ENCODE data around the gene APOC3.
"Not testable (repeated sequence)": the region's sequence is repeated elsewhere in the genome, so short reads cannot be mapped to it uniquely, and the experiment has no call there.

Gene APOC3

DNA sequence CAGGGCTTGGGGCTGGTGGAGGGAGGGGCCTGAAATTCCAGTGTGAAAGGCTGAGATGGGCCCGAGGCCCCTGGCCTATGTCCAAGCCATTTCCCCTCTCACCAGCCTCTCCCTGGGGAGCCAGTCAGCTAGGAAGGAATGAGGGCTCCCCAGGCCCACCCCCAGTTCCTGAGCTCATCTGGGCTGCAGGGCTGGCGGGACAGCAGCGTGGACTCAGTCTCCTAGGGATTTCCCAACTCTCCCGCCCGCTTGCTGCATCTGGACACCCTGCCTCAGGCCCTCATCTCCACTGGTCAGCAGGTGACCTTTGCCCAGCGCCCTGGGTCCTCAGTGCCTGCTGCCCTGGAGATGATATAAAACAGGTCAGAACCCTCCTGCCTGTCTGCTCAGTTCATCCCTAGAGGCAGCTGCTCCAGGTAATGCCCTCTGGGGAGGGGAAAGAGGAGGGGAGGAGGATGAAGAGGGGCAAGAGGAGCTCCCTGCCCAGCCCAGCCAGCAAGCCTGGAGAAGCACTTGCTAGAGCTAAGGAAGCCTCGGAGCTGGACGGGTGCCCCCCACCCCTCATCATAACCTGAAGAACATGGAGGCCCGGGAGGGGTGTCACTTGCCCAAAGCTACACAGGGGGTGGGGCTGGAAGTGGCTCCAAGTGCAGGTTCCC is at the start of gene APOC3:
TSS of gene APOC3 (plus strand) at position 383 of the 659 bp plus-strand sequence. CDS start 676 bp downstream, outside the sequence.
- DNase-seq (ENCODE audit: low spot score), result no peak

DNA sequence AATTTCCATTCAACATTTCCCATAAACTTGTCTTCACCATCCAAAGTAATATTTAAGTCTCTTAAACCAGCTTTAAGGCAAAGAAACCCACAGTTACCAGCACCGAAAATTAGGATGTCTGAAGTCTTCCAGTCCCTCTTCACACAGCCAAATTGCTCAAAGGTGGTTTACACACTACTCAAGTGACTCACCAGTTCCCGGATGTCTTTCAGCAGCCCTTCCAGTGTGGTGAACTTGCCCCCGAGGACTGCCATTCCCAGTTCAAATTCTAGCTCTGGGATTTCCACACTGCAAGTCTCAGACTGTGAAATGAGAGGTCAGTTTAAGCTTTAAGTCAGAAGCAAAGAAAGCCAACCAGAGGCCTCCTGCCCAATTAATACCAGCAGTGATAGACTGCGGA is 47.0 kb upstream of the APOC3 start:
- no peak for DNase-seq (ENCODE audit: low spot score)

DNA sequence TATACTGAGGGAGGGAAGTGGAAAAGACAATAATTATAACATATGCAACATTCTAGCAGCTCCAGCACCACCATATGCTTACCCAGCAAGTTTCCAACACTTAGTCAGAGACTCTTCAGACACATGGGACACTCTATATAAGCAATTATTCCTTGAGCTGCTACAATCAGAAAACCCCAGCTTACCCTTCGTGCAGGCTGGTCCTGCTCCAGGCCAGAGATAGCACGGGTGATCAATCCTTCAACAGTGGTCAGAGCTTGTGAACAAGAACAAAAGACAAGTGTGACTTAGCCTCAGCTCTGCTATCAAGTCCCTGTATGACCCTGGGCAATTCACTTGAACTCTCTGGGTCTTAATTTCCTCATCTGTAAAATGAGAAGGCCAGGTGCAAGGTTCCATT is 43.4 kb upstream of the APOC3 start:
- DNase-seq (ENCODE audit: low spot score), result no peak

DNA sequence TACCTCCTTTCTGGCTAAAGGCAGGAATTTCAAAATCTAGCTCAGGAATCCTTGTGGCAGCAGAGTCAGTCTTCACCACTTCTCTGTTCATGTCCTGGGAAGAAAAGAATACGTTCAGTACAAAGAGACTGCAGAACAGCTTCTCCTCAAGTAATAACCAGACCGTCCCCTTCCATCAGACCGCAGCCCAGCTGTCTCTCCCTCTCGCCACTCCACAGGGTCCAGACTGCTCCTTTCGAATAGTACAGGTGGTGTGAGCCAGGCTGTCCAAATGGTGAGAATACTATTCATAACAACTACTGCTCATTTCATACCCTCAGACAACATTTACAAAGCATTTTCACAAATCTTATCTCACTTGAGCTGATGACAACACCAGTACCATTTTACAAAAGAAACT is 42.7 kb upstream of the APOC3 start:
- no peak for DNase-seq (ENCODE audit: low spot score)

DNA sequence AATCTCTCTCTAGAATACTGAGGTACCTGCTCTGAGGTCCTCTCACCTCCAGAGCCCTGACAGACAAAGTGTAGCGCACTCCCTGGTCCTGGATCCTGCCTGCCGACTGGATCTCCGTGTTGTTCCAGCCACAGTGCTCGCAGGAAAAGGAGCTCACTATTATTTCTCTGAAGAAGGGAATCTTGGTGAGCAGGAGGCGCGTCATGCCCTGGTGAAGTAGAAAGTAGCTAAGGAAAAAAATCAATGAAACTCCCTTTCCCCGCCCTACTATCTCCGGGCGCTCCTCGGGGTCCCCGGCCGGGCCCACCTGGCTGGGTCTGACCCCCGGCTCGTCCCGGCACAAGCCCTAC is 42.3 kb upstream of the APOC3 start:
- DNase-seq (ENCODE audit: low spot score), result no peak

DNA sequence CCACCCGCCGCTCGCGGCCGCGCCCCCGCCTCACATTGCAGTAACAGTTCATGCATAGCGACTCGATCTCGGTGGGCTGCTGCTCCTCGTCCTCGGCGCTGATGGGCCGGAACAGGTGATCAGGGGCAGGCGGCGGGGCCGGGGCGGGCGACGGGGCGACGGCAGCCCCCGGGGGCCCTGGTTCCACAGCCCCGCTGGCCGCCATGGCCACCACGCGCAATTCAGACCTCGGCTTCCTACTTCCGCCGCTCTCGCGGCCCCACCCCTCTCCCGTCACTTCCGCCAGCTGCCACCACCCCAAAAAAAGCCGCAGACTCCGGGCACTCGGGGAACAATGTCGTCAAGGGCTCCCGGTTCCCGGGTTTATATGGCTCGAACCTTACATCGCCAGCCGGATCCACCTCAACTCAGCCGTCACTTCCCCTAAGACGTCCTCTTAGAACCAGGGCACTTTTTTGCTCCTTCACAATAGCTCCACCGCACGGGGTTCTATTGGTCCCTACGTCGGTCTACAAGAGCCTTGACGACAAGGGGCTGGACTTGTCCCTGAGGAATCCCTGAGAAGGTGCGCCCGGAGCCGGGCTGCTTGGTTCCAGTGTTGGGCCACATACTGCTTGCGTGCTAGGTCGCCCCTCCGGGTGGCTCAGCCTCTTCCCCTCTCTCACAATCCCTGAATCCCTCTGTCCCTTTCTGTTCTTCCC is 41.8 kb upstream of the APOC3 start, which contains the start of gene ZPR1:
TSS of gene ZPR1 (minus strand) at position 238 of the 701 bp plus-strand sequence. CDS start at position 205, 33 bp downstream.
- peak; percentile 92 for DNase-seq (ENCODE audit: low spot score)

DNA sequence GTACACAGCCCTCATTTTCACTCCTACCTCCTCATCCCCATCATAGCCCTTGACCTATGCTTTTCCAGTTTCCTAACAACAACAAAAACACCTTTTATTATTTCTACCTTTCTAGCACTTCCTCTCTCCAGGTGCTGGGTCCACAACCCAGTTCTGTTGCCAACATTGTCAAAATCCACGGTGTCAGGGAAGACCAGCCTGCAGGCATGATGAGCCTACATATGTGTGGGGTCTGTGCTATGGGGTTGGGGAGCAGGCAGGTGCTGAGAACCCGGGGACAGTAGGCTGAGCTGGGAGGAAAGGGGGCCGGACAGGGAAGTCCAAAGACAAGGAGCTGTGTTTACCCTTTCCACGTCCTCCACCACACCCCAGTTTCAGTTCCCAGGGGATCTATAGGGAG is 41.2 kb upstream of the APOC3 start:
- DNase-seq (ENCODE audit: low spot score), result no peak

DNA sequence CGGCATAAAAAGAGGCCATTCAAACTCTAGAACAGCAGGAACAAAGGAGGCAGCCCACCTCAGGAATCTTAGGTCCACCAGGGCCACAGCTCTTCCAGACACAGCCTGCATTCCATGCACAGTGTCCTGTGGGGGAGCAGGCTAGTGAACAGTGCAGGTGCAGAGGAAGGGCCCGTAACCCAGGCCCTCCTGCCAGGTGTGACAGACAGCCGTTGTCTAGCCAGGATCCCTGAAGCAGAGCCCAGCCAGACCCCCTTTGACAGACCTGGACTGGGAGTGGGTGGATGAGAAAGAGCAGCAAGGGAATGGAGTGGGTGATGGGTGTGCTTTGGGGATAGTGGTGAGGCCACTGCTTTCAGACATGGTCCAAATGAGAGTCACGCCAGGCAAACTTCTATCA is 40.7 kb upstream of the APOC3 start:
- DNase-seq (ENCODE audit: low spot score), result no peak

DNA sequence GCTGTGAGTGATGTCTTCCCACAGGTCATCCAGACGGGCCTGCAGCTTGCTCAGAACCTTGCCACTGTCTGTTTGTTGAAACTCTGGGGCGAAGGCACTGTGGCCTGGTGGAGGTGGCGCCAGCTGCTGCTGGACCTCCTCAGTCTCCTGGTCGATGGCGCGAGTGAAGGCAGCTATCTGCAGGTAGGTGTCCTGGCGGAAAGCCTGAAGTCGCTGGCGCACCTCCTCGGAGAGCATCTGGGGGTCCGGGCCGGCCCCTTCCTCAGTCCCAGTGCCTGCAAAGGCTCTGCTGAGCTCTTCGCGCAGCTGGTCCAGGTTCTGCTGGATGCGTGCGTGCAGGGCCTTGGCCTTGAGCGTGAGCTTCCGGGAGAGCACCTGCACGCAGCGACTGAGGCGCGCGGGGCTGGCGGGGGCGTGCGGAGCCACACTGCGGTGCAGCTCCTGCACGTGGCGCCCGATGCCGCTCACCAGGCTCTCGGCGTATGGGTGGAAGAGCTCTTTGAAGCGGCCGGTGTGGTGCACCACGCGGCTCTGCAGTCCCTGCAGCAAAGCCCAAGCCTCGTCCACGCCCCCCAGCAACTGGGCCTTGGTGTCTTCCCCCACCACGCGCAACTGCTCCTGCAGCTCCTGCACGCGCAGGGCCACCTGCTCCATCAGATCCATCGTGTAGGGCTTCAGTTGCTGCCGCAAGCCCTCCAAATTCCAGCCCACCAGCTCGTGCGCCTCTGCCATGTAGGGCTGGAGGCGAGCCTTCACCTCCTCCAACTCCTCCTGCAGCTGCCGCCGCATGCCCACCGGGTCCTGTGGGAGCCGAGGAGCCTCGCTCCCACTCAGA is 39.3 kb upstream of the APOC3 start:
- DNase-seq (ENCODE audit: low spot score), result no peak

DNA sequence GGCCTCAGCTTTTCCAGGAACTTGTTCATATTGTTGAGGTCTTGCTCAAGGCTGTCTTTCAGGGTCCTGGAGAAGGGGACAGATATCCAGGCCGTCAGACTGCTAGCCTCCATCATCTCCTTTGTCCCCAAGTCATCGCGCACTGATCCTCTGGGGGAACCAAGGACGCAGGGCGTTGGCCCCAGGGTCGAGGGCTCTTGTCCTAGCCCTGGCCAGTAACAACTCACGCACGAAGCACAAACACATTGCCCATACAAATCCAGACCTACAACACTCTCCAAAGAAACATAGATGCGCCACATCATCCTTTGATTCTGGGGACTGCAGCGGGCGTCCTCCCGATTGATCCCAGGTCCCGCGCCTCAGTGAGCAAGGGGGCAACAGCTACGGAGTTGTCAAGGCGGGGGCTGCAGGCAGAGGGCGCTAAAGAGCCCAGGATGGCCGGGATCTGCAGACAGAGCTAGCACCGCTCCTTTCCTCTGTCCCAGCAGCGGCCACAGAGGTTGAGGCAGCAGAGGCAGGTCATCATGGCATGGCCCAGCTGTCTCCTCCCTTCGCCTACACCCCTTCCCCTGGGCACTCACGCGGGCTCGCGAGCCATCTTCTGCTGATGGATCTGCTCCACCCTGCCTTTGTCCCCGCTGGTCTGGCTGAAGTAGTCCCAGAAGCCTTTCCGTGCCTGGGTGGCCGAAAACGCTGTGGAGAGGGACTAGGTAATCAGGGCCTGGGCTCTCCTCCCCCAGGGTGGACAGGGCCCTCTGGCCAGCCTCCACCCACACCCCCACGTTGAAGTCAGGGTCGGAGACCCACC is 38.5 kb upstream of the APOC3 start:
- DNase-seq (ENCODE audit: low spot score), result peak; percentile 82

DNA sequence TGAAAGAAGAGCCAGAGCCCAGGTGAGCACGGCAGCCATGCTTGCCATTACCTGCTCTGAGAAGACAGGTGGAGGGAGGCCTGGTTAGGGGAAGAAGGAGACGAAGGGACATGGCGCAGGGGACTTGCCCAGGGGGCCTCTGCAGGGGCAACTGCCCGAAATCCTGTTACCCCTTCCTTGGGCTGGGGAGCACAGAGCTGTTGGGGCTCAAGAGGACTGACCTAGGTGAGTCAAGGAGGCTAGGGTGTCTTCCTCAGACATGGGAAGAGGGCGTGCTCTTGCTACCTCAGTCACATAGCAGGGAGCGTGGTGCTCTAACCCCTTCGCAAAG is 37.9 kb upstream of the APOC3 start, which contains the start of gene APOA5:
TSS of gene APOA5 (minus strand) at position 67 of the 331 bp plus-strand sequence. CDS start at position 48, 19 bp downstream.
- DNase-seq (ENCODE audit: low spot score), result no peak

DNA sequence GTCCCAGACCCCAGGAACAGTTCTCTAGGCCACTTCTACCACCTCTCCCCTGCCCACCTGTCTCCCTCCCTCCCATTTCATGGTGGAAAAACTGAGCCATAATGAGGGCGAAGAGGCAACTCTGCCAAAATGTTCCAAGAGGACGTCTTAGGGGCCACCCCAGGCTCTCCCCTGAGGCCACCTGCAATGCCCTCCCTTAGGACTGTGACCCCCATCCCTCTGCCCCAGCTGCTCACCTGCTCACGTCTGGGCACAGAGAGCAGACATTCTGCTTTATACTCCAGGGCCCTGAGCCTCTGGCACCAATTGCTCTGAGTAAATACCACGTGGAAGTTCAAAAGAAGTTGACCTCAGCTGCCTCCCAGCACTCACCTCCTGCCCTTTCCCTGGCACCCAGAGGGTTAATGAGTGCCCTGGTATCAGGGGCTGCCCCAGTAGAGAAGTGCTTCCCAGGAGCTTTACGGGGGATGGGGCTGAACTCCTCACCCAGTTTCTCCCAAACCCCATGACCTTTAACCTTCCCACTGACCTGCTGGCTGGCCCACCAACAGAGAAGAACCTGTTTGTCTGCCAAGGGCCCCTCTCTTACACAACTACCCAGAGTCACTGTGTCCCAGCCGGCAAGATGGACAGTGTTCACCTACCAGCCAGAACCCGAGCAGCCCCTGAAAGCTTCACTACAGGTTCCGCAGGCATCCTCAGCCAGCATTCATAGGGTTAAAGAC is 37.4 kb upstream of the APOC3 start:
- DNase-seq (ENCODE audit: low spot score), result no peak

DNA sequence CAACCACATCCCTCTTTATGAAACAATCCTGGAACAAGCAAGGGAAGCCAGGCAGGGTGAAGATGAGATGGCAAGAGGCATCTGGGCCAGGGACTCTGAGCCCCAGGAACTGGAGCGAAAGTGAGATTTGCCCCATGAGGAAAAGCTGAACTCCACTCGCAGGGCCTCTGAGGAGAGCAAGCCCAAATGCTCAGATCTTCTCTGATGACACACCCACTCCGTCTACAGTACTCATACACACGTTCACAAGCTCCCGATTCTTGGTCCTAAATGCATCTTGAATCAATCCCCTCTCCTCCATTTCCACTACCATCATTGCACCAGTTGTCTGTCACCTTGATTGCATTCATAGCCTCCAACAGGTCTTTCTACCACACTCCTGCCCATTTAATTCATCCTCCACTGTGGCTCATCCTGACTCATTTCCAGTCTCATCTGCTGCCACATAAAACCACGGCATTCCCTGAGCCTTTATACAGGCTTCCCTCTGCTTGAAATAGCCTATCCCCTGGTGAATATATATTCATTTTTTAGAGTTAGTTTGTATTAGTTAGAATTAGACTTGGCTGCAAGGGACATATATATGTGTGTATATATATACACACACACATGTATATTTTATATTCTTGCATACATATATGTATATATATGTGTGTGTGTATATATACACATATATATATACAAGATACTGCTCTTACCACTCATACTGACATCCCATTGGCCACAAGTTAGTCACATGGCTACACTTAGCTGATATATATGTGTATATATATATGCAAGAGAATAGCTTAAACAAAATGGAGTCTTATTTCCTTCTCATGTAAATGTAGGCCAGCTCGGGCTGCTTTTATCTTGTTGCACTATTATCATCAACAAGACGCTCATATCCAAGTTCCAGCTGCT is 36.6 kb upstream of the APOC3 start:
- DNase-seq (ENCODE audit: low spot score), result no peak

DNA sequence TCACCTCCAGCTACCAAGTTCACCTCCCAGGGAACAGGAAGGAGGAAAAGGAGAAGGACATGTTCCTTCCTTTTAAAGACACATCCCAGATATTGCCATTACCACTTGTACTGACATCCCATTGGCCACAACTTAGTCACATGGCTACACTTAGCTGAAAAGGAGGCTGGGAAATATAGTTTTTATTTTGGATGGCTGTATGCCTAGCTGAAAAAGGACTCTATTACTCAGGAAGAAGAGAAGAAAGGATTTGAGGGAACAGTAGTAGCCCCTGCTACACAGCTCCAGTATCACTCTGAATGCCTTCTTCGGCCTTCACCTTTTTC is 36.0 kb upstream of the APOC3 start:
- DNase-seq (ENCODE audit: low spot score), result no peak

DNA sequence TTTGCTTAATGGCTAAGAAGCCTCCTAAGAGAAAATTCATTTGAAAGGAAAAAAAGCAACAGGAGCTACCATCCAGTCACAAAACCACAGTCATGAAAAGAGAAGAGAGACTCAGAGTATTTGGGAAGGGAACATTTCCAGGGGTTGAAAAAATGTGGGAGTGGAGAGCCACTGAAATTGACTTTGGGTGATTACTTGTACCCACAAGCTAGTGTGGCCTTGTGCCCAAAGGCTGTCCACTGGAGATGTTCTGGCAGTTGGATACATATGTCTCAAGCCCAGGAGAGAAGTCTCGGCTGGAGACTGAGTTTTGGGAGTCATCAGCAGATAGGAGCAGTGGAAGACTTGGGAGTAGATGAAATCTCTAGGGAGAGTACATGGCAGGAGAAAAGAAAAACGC is 34.9 kb upstream of the APOC3 start:
- no peak for DNase-seq (ENCODE audit: low spot score)

DNA sequence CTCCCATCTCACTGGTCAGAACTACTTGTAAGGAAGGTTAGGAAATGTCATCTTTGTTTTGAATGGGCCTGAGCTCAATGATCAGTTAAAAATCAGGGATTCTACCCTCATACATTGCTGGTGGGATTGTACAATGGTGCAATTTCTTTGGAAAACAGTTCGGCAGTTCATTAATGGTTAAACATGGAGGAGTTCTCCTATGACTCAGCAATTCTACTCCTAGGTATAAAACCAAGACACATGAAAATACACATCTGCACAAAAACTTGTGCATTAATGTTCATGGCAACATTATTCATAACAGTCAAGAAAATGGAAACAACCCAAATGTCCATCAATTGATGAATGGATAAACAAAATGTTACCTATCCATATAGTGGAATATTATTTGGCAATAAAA is 33.2 kb upstream of the APOC3 start:
- DNase-seq (ENCODE audit: low spot score), result no peak

DNA sequence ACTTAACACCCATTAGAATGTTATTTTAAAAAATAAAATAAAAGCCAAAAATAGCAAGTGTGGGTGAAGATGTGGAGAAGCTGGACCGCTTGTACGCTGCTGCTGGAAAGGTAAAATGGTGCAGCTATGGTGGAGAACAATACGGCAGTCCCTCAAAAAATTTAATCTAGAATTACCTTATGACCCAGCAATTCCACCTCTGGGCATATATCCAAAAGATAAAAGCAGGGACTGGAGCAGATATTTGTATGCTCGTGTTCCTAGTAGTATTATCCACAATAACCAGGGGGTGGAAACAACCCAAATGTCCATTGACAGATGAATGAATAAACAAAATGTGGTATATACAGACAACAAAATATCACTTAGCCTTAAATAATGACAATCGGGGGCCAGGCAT is 31.9 kb upstream of the APOC3 start:
- no peak for DNase-seq (ENCODE audit: low spot score)

DNA sequence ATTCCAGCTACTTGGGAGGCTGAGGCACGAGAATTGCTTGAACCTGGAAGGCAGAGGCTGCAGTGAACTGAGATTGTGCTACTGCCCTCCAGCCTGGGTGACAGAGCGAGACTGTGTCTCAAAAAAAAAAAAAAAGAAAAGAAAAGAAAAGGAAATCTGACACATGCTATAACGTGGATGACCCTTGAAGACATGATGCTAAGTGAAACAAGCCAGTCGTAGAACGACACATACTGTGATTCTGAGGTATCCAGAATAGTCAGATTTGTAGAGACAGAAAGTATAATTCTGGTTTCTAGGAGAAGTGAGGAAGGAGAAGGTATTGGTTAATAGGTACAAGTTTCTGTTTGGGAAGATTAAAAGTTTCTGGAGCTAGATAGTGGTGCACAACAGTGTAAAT is 31.3 kb upstream of the APOC3 start:
- DNase-seq (ENCODE audit: low spot score), result no peak

DNA sequence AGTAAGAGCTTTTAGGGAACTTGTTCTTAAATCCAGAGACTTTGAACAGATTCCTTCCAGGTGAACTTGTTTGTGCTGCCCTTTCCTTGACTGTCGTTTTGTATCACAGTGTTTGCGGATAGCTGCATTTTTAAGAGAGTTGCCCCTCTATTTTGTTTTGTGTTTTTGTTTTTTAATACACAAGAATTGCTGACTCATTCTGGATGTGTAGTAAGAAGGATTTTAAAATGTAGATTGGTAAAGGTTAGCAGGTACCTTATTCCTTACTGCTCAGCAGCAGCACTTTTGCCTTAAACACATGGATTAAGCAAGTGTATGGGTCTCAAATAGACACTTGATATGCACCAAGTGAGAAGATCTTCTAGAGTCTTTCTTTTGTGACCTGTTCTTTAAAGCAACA is 29.1 kb upstream of the APOC3 start:
- no peak for DNase-seq (ENCODE audit: low spot score)

DNA sequence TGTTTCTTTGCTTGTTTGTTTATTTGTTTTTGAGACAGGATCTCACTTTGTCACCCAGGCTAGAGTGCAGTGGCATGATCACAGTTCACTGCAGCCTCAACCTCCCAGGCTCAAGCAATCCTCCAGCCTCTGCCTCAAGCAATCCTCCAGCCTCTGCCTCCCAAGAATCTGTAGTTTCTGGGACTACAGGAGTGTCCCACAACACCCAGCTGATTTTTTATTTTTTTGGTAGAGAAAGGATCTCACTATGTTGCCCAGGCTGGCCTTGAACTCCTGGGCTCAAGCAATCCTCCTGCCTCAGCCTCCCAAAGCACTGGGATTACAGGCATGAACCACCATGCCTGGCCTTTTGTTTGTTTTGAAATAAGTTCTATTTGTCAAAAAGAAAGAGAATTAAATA is 28.0 kb upstream of the APOC3 start:
- not testable (repeated sequence) for DNase-seq (ENCODE audit: low spot score)

DNA sequence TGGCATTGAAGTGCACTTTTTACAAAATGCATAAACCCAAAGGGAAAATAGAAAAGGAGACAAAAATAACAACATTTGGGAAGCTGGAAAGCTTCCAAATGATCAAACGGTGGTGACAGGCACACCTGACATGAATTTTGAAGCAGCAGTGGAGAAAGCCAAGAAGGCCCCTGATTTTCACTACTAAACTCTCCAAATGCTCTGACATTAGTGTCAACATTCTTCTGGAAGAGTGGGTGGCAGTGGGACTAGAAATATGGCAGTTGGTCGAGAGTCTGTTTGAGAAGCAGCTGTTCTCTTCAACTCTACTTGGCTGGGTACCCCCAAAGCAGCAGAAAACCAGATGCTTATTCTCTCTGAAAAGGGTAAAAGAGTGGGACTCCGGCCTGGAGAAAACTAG is 25.7 kb upstream of the APOC3 start:
- no peak for DNase-seq (ENCODE audit: low spot score)

Measured in left forelimb (tissue), 1 donor.